ENCODE data around the gene DAAM2. TPM values are rescaled to one million over a fixed set of nuclear protein-coding genes. Genes with fewer than 3 reads are reported as not detected.
A peak's percentile ranks its signal among the peaks of the same experiment; 100 is the strongest.

The DAAM2 gene
- polyA plus RNA-seq, 1 of the 3 experiments (the other 2 are of a cell fraction), result 0.20 TPM

GRCh38 chr6:39791311-39791710, 865 bp upstream of the DAAM2 start (continued):
- TF ChIP-seq ZBTB33 (IDR thresholded peaks at IDR 0.05; ENCODE audit: borderline replicate concordance, low read depth) (no peak), NRF1 (IDR thresholded peaks at IDR 0.05; ENCODE audit: low read depth, low read length) (no peak), FOXM1 (IDR thresholded peaks at IDR 0.05; ENCODE audit: low read depth) (no peak)

- Histone ChIP-seq H3K27me3 (ENCODE audit: insufficient read depth) (peaks cover 5% of the 10 kb centered on the region), H3K9me2 (no peaks in the 10 kb centered on the region), H3F3A (replicated peaks; ENCODE audit: insufficient read depth) (no peaks in the 10 kb centered on the region), H3K9ac (no peak overlapping the region), H3K4me2 (peak overlapping the region; percentile 81), H3K79me2 (ENCODE audit: insufficient read depth) (no peaks in the 10 kb centered on the region), H3K36me3 (replicated peaks in 1 of 2; ENCODE audit: control insufficient read depth in 1 of 2, insufficient read depth in 2 of 2, low read length in 1 of 2) (no peaks in the 10 kb centered on the region), H2AFZ (ENCODE audit: low read depth) (no peak overlapping the region; the same call in 1 of the 2 replicates), H3K9me3 (no peaks in the 10 kb centered on the region), H3K4me1 (ENCODE audit: control insufficient read depth in 1 of 2, insufficient read depth in 2 of 2, low read depth in 1 of 2, low read length in 1 of 2) (peaks cover 0 to 15% of the 10 kb centered on the region in 2 experiments; a peak in 2 of 4 replicates), H3K4me3 (ENCODE audit: low read depth in 2 of 2, low read length in 1 of 2) (peak overlapping the region; percentile 48 to 60), H4K20me1 (ENCODE audit: insufficient read depth) (no peaks in the 10 kb centered on the region), H3K27ac (ENCODE audit: low read depth in 2 of 2, low read length in 1 of 2) (no peak overlapping the region; a peak in 1 of 4 replicates)
- 18% methylated on average over 23 of the region's 29 CpGs for WGBS (ENCODE audit: low lambda C conversion rate)
- POLR2A ChIA-PET, result no interaction called here
- CTCF ChIA-PET, result interaction anchor here (0.6 to 2.5 kb wide), 8 partner anchors 18 to 415 kb away, joined by 3 to 11 read pairs (median 4); no protein-coding TSS in a partner anchor
- TF ChIP-seq RAD21 (IDR thresholded peaks at IDR 0.05; ENCODE audit: low read length), result no peak
- no peak for TF ChIP-seq NFIC (IDR thresholded peaks at IDR 0.05; ENCODE audit: borderline replicate concordance)
- no peak for TF ChIP-seq NRF1 (IDR thresholded peaks at IDR 0.05; ENCODE audit: low read depth, low read length)
- no peak for TF ChIP-seq JUND (IDR thresholded peaks at IDR 0.05)
- TF ChIP-seq TCF12 (IDR thresholded peaks at IDR 0.05), result no peak
- peak; percentile 48 for DNase-seq
These were observed 619 bp downstream of the DAAM2 start for GRCh38 chr6:39792540-39793450.

- 71% methylated on average over 7 of the region's 7 CpGs for WGBS (ENCODE audit: low lambda C conversion rate)
- Histone ChIP-seq H3K9me2 (no peaks in the 10 kb centered on the region), H3K79me2 (ENCODE audit: insufficient read depth) (no peaks in the 10 kb centered on the region), H3K27ac (ENCODE audit: low read depth in 2 of 2, low read length in 1 of 2) (no peak overlapping the region), H3K4me1 (ENCODE audit: control insufficient read depth in 1 of 2, insufficient read depth in 2 of 2, low read depth in 1 of 2, low read length in 1 of 2) (peaks cover 0 to 15% of the 10 kb centered on the region in 2 experiments; a peak in 2 of 4 replicates), H2AFZ (ENCODE audit: low read depth) (no peak overlapping the region), H3K36me3 (replicated peaks in 1 of 2; ENCODE audit: control insufficient read depth in 1 of 2, insufficient read depth in 2 of 2, low read length in 1 of 2) (no peaks in the 10 kb centered on the region), H3K9me3 (no peaks in the 10 kb centered on the region), H4K20me1 (ENCODE audit: insufficient read depth) (no peaks in the 10 kb centered on the region), H3K4me3 (ENCODE audit: low read depth in 2 of 2, low read length in 1 of 2) (no peak overlapping the region), H3K9ac (no peak overlapping the region), H3F3A (replicated peaks; ENCODE audit: insufficient read depth) (no peaks in the 10 kb centered on the region), H3K4me2 (no peak overlapping the region), H3K27me3 (ENCODE audit: insufficient read depth) (peaks cover 5% of the 10 kb centered on the region)
- ChIA-PET POLR2A (no interaction called here), CTCF (interaction anchor here (0.6 to 1.6 kb wide), 5 partner anchors 11 to 416 kb away, joined by 3 to 4 read pairs (median 4); no protein-coding TSS in a partner anchor)
- DNase-seq, result no peak
- TF ChIP-seq RXRA (IDR thresholded peaks at IDR 0.05; ENCODE audit: borderline replicate concordance, low read depth) (no peak), SMC3 (IDR thresholded peaks at IDR 0.05; ENCODE audit: low read depth, low read length) (no peak), MEF2A (IDR thresholded peaks at IDR 0.05; ENCODE audit: borderline replicate concordance, low read depth) (no peak), USF2 (IDR thresholded peaks at IDR 0.05; ENCODE audit: borderline replicate concordance, low read depth, low read length) (no peak), FOXJ3 (CRISPR knock-in tag; IDR thresholded peaks at IDR 0.05) (no peak), ELF1 (IDR thresholded peaks at IDR 0.05) (no peak), NFIC (IDR thresholded peaks at IDR 0.05; ENCODE audit: borderline replicate concordance) (no peak), CTCF (IDR thresholded peaks at IDR 0.05) (no peak), YY1 (IDR thresholded peaks at IDR 0.05; ENCODE audit: low read depth) (no peak), RAD21 (IDR thresholded peaks at IDR 0.05; ENCODE audit: low read length) (no peak), REST (IDR thresholded peaks at IDR 0.05; ENCODE audit: low read depth, low read length) (no peak)
These were observed 1.3 kb downstream of the DAAM2 start for GRCh38 chr6:39793516-39793915.
